T-helper 1 cell (primary cell): ENCODE measurements around the gene ARIH2.

ENCODE experiments used
- DNase-seq, 5 donors: peaks; one replicate each; pipeline ENCODE4 v3.0.0-alpha.2; 2012 to 2020

Gene ARIH2

GRCh38 chr3:48929358-48930035 lies 10.9 kb downstream of the ARIH2 start:
- no peak for DNase-seq

GRCh38 chr3:48930590-48930989 lies 11.9 kb downstream of the ARIH2 start:
- no peak for DNase-seq

GRCh38 chr3:48931944-48932580 lies 13.4 kb downstream of the ARIH2 start:
- DNase-seq, result peak in 1 of 5 donors; percentile 41

- no peak for DNase-seq
Measured at GRCh38 chr3:48934333-48934991, 15.8 kb downstream of the ARIH2 start.

- no peak for DNase-seq
Measured at GRCh38 chr3:48935530-48935929, 16.9 kb downstream of the ARIH2 start.

- DNase-seq, result no peak
Measured at GRCh38 chr3:48938156-48938555, 19.5 kb downstream of the ARIH2 start.

- no peak for DNase-seq
Measured at GRCh38 chr3:48938689-48939088, 20.0 kb downstream of the ARIH2 start.

- DNase-seq, result no peak
Measured at GRCh38 chr3:48945432-48945831, 26.8 kb downstream of the ARIH2 start.

GRCh38 chr3:48945891-48946549 lies 27.4 kb downstream of the ARIH2 start:
- DNase-seq, result no peak

GRCh38 chr3:48949376-48949717 lies 30.7 kb downstream of the ARIH2 start:
- DNase-seq, result no peak

- DNase-seq, result no peak
Measured at GRCh38 chr3:48950051-48950450, 31.4 kb downstream of the ARIH2 start.

GRCh38 chr3:48951764-48952163 lies 33.1 kb downstream of the ARIH2 start:
- DNase-seq, result no peak

GRCh38 chr3:48952510-48953118 lies 34.0 kb downstream of the ARIH2 start:
- DNase-seq, result peak in 4 of 5 donors; percentile 27 to 39 (median 36)

GRCh38 chr3:48957006-48957705 lies 38.5 kb downstream of the ARIH2 start:
- no peak for DNase-seq

- DNase-seq, result no peak
Measured at GRCh38 chr3:48960841-48961413, 42.3 kb downstream of the ARIH2 start.

- DNase-seq, result no peak
Measured at GRCh38 chr3:48962340-48962739, 43.7 kb downstream of the ARIH2 start.

GRCh38 chr3:48962939-48963338 lies 44.3 kb downstream of the ARIH2 start:
- no peak for DNase-seq

- DNase-seq, result no peak
Measured at GRCh38 chr3:48963591-48963990, 44.9 kb downstream of the ARIH2 start.

GRCh38 chr3:48966367-48966766 lies 47.7 kb downstream of the ARIH2 start:
- DNase-seq, result peak in 1 of 5 donors; percentile 15

GRCh38 chr3:48966876-48967361 lies 48.3 kb downstream of the ARIH2 start:
- DNase-seq, result no peak

GRCh38 chr3:48970586-48970985 lies 51.9 kb downstream of the ARIH2 start:
- no peak for DNase-seq
